Osteocyte (in vitro differentiated cells): Measurements from ENCODE around the gene TMEM243. TPM values are rescaled to one million over a fixed set of nuclear protein-coding genes. Genes with fewer than 3 reads are reported as not detected.
"Not testable (repeated sequence)": the region's sequence is repeated elsewhere in the genome, so short reads cannot be mapped to it uniquely, and the experiment has no call there.

Source experiments
- DNase-seq: peaks from one replicate; pipeline ENCODE4 v3.0.0; 2021; ENCODE audit warnings: mixed read lengths; ENCODE audit not compliant: unreplicated experiment; ENCODE audit errors: extremely low spot score
- H3K27ac Mint-ChIP-seq: one replicate; pipeline ENCODE4 v1.8.0; 2021; ENCODE audit warnings: mild to moderate bottlenecking, mixed read lengths; ENCODE audit not compliant: unreplicated experiment
- H3K27me3 Mint-ChIP-seq: one replicate; pipeline ENCODE4 v1.8.0; 2021; ENCODE audit warnings: mixed read lengths; ENCODE audit not compliant: unreplicated experiment
- H3K36me3 Mint-ChIP-seq: one replicate; pipeline ENCODE4 v1.8.0; 2021; ENCODE audit warnings: mixed read lengths; ENCODE audit not compliant: unreplicated experiment
- H3K4me1 Mint-ChIP-seq: one replicate; pipeline ENCODE4 v1.8.0; 2021; ENCODE audit warnings: mixed read lengths; ENCODE audit not compliant: unreplicated experiment
- H3K4me3 Mint-ChIP-seq: one replicate; pipeline ENCODE4 v1.8.0; 2021; ENCODE audit warnings: mild to moderate bottlenecking, moderate library complexity, mixed read lengths; ENCODE audit not compliant: unreplicated experiment
- H3K9me3 Mint-ChIP-seq: one replicate; pipeline ENCODE4 v1.8.0; 2021; ENCODE audit warnings: mixed read lengths; ENCODE audit not compliant: unreplicated experiment
- CTCF ChIP-seq: fragments of 200-600 bp; sonication (generic); IDR thresholded peaks from 2 replicates; pipeline ENCODE4 v1.5.0; 2021; ENCODE audit warnings: antibody characterized with exemption, mild to moderate bottlenecking, moderate library complexity
- total RNA-seq: library from RNA; stranded (reverse); gene quantifications from 2 replicates; pipeline ENCODE4 v1.2.1, GENCODE V29; 2021

Gene TMEM243
- total RNA-seq, 1 donor from 2014 or later, result 23.1 TPM

GRCh38 chr7:87212498-87212897 is 7.0 kb downstream of the TMEM243 start:
- Mint-ChIP-seq H3K9me3 (no peaks in the 10 kb centered on the region), H3K36me3 (peaks cover 3% of the 10 kb centered on the region), H3K4me3 (no peak overlapping the region), H3K27me3 (no peaks in the 10 kb centered on the region), H3K4me1 (peaks cover 30% of the 10 kb centered on the region), H3K27ac (no peak overlapping the region)
- TF ChIP-seq CTCF, result no peak
- no peak for DNase-seq

GRCh38 chr7:87210506-87210905 is 9.0 kb downstream of the TMEM243 start:
- no peak overlapping the region for H3K27ac Mint-ChIP-seq
- no peaks in the 10 kb centered on the region for H3K27me3 Mint-ChIP-seq
- peaks cover 23% of the 10 kb centered on the region for H3K4me1 Mint-ChIP-seq
- no peak for TF ChIP-seq CTCF
- H3K4me3 Mint-ChIP-seq, result no peak overlapping the region
- peaks cover 12% of the 10 kb centered on the region for H3K36me3 Mint-ChIP-seq
- no peak for DNase-seq
- H3K9me3 Mint-ChIP-seq, result peaks cover 9% of the 10 kb centered on the region

- no peak overlapping the region for H3K4me3 Mint-ChIP-seq
Observed at GRCh38 chr7:87209295-87209924, 10.1 kb downstream of the TMEM243 start.

GRCh38 chr7:87206361-87206760 is 13.2 kb downstream of the TMEM243 start:
- Mint-ChIP-seq H3K4me1 (no peaks in the 10 kb centered on the region), H3K27me3 (no peaks in the 10 kb centered on the region), H3K9me3 (peaks cover 18% of the 10 kb centered on the region), H3K27ac (no peak overlapping the region), H3K36me3 (peaks cover 29% of the 10 kb centered on the region), H3K4me3 (no peak overlapping the region)
- no peak for TF ChIP-seq CTCF
- DNase-seq, result no peak

More at GRCh38 chr7:87209295-87209924, 10.1 kb downstream of the TMEM243 start:
- no peaks in the 10 kb centered on the region for H3K27me3 Mint-ChIP-seq
- H3K9me3 Mint-ChIP-seq, result peaks cover 13% of the 10 kb centered on the region
- no peak for TF ChIP-seq CTCF
- DNase-seq, result no peak
- H3K4me1 Mint-ChIP-seq, result peaks cover 21% of the 10 kb centered on the region
- no peak overlapping the region for H3K27ac Mint-ChIP-seq
- peaks cover 17% of the 10 kb centered on the region for H3K36me3 Mint-ChIP-seq

- H3K27me3 Mint-ChIP-seq, H3K27ac Mint-ChIP-seq, DNase-seq, H3K4me3 Mint-ChIP-seq, H3K4me1 Mint-ChIP-seq: not testable (repeated sequence)
- peaks cover 29% of the 10 kb centered on the region for H3K36me3 Mint-ChIP-seq
- peaks cover 18% of the 10 kb centered on the region for H3K9me3 Mint-ChIP-seq
Observed at GRCh38 chr7:87205701-87206100, 13.8 kb downstream of the TMEM243 start.
